Body of pancreas (tissue), 4 donors: Measurements from ENCODE around the gene NUDT1.

ENCODE experiments used
- CTCF ChIP-seq, 7 experiments: fragments of 450-650 bp in 4 of 7; fragments of 200-600 bp in 3 of 7; sonication (generic) in 3 of 7; IDR thresholded peaks; one replicate each; pipeline ENCODE4 v1.5.1; 2016 to 2019; ENCODE audit warnings: antibody characterized with exemption in 7 of 7
- POLR2A ChIP-seq, 3 donors: fragments of 450-650 bp; IDR thresholded peaks; one replicate each; pipeline ENCODE4 v1.6.1; 2016; ENCODE audit warnings: antibody characterized with exemption in 3 of 3, mild to moderate bottlenecking in 2 of 3

DNA sequence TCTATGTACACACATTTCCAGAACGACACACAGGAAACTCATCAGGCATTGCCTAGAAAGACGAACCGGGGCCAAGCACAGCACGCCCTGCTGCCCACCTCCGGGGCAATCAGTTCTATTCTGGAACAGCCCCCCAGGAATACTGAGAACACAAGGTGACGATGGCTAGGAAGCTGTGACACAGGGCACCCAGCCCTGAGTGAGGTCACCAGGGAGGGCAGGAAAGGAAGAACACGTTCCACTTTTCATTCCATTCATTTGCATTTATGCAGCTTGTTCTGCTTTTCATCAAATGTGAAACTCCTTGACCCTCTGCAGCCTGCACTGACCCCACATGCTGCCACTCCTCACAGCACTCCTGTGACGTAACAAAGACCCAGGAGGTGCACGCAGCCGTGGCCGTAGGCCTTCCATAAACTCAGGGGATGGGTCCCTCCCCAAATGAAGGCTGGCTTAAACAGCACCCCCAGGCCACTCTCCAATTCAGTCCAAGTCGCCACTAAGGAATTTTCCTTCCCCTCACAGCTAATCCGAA, 38.2 kb upstream of the NUDT1 start:
- TF ChIP-seq POLR2A (IDR thresholded peaks at IDR 0.05), result no peak
- TF ChIP-seq CTCF (IDR thresholded peaks at IDR 0.05), result no peak
